ENCODE results near the gene SHROOM3. TPM values are rescaled to one million over a fixed set of nuclear protein-coding genes. Genes with fewer than 3 reads are reported as not detected.

The SHROOM3 gene
- total and polyA plus RNA-seq, 2 donors from 2014 or later: 5.5 to 67.3 TPM

DNA sequence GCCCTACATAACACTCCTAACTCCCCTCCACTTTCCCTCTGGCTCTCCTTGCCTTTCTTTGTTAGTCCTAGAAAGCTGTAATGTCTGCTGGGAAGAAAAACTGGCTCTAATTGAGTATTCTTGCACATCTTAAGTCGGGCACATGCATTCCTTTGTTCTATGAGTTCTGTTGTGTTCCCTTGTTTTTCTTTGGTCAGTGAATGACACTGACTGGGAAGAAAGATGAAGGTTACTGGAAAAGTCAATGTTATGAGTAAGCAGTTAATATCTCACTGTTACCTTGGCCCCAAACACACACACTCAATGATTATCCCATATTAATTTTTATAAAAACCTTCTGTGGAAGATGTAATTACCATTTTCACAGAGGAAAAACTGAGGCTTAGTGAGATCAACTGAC, 247.0 kb downstream of the SHROOM3 start:
- no peak for FAIRE-seq

DNA sequence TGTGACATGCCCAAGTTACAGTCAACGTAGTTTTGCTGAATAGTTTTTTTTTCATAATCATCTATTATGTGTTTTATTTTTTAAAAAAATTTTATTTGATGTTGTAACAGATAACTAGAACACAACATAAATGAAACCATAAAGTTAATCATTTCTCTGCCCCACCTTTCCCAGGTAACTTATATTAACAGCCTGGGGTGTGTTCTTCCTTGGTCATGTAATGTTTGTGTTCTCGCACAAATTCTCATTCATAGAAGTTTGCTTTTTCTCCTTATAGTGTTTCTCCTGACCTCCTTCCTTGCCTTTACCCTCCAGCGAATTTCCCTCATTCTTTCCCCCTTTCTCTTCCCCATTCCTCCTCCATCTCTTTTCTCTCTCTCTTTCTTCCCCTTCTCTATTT, 248.1 kb downstream of the SHROOM3 start:
- no peak overlapping the region for H3K27ac ChIP-seq (ENCODE audit: low read depth in 2 of 2, low read length in 2 of 2)

More for the DNA sequence above, 247.0 kb downstream of the SHROOM3 start:
- no peaks in the 10 kb centered on the region for H3K27me3 ChIP-seq (ENCODE audit: control insufficient read depth, insufficient read depth, low read length)
- H3K9ac ChIP-seq (ENCODE audit: low read length in 3 of 3): no peak overlapping the region
- H3K9me3 ChIP-seq (ENCODE audit: control insufficient read depth in 2 of 3, insufficient read depth in 1 of 3, low read length in 3 of 3): no peaks in the 10 kb centered on the region
- peaks cover 0 to 7% (median 0%) of the 10 kb centered on the region in 3 donors for H3K4me1 ChIP-seq (ENCODE audit: control insufficient read depth in 2 of 3, insufficient read depth in 2 of 3, low read depth in 1 of 3, low read length in 3 of 3)
- H3K36me3 ChIP-seq (ENCODE audit: control insufficient read depth in 2 of 3, insufficient read depth in 3 of 3, low read length in 3 of 3): no peaks in the 10 kb centered on the region
- intact Hi-C loops (cut with DNase I): no loop called here
- no peak for DNase-seq
- no peak for TF ChIP-seq CTCF (IDR thresholded peaks at IDR 0.05; ENCODE audit: borderline replicate concordance, extremely low read depth, insufficient read depth)
- H3K27ac ChIP-seq (ENCODE audit: low read depth in 2 of 2, low read length in 2 of 2): no peak overlapping the region
- H3K4me3 ChIP-seq (ENCODE audit: low read length in 3 of 3): no peak overlapping the region

GRCh38 chr4:76687746-76688448, 252.9 kb downstream of the SHROOM3 start:
- no peak overlapping the region for H3K4me3 ChIP-seq (ENCODE audit: low read length in 3 of 3)
- H3K27ac ChIP-seq (ENCODE audit: low read depth in 2 of 2, low read length in 2 of 2): peak overlapping the region in 1 of 2 donors; percentile 32
- H3K9ac ChIP-seq (ENCODE audit: low read length in 3 of 3): no peak overlapping the region
- no peak for FAIRE-seq
- peak in 4 of 5 donors; percentile 33 to 76 (median 58) for DNase-seq
- no peaks in the 10 kb centered on the region for H3K36me3 ChIP-seq (ENCODE audit: control insufficient read depth in 2 of 3, insufficient read depth in 3 of 3, low read length in 3 of 3)
- H3K9me3 ChIP-seq (ENCODE audit: control insufficient read depth in 2 of 3, insufficient read depth in 1 of 3, low read length in 3 of 3): no peaks in the 10 kb centered on the region
- no peaks in the 10 kb centered on the region for H3K27me3 ChIP-seq (ENCODE audit: control insufficient read depth, insufficient read depth, low read length)
- no peak for TF ChIP-seq CTCF (IDR thresholded peaks at IDR 0.05; ENCODE audit: borderline replicate concordance, extremely low read depth, insufficient read depth)
- intact Hi-C loops (cut with DNase I): no loop called here
- H3K4me1 ChIP-seq (ENCODE audit: control insufficient read depth in 2 of 3, insufficient read depth in 2 of 3, low read depth in 1 of 3, low read length in 3 of 3): peaks cover 7 to 24% (median 11%) of the 10 kb centered on the region in 3 donors

More for the DNA sequence above, 248.1 kb downstream of the SHROOM3 start:
- TF ChIP-seq CTCF (IDR thresholded peaks at IDR 0.05; ENCODE audit: borderline replicate concordance, extremely low read depth, insufficient read depth): no peak
- no peak overlapping the region for H3K9ac ChIP-seq (ENCODE audit: low read length in 3 of 3)
- no peaks in the 10 kb centered on the region for H3K9me3 ChIP-seq (ENCODE audit: control insufficient read depth in 2 of 3, insufficient read depth in 1 of 3, low read length in 3 of 3)
- DNase-seq: no peak
- no peaks in the 10 kb centered on the region for H3K27me3 ChIP-seq (ENCODE audit: control insufficient read depth, insufficient read depth, low read length)
- peaks cover 0 to 15% (median 2%) of the 10 kb centered on the region in 3 donors for H3K4me1 ChIP-seq (ENCODE audit: control insufficient read depth in 2 of 3, insufficient read depth in 2 of 3, low read depth in 1 of 3, low read length in 3 of 3)
- H3K36me3 ChIP-seq (ENCODE audit: control insufficient read depth in 2 of 3, insufficient read depth in 3 of 3, low read length in 3 of 3): no peaks in the 10 kb centered on the region
- FAIRE-seq: no peak
- intact Hi-C loops (cut with DNase I): no loop called here
- no peak overlapping the region for H3K4me3 ChIP-seq (ENCODE audit: low read length in 3 of 3)

Measured in kidney (tissue), 14 donors.